Measurements from ENCODE around the gene WNT4.

GRCh38 chr1:22139066-22139594, 3.8 kb downstream of the WNT4 start:
- TF ChIP-seq GATA2 (IDR thresholded peaks at IDR 0.05; ENCODE audit: low read depth, low read length) (no peak), GATA3 (IDR thresholded peaks at IDR 0.05; ENCODE audit: low read depth, low read length) (no peak)

All from SH-SY5Y (cell line).